ENCODE results near the gene TUBGCP2. TPM values are rescaled to one million over a fixed set of nuclear protein-coding genes. Genes with fewer than 3 reads are reported as not detected.
A peak's percentile ranks its signal among the peaks of the same experiment; 100 is the strongest.

TUBGCP2 gene
- total RNA-seq, 4 donors from 2014 or later = 41.1 to 75.7 (median 43.5) TPM

- no peak overlapping the region for H3K4me3 ChIP-seq (ENCODE audit: low read depth, poor library complexity, severe bottlenecking)
- no peak for DNase-seq (ENCODE audit: low spot score in 2 of 2)
- intact Hi-C loops (cut with DNase I; ENCODE audit: low total_unique reads) = no loop called here
- TF ChIP-seq, protein P1, sequence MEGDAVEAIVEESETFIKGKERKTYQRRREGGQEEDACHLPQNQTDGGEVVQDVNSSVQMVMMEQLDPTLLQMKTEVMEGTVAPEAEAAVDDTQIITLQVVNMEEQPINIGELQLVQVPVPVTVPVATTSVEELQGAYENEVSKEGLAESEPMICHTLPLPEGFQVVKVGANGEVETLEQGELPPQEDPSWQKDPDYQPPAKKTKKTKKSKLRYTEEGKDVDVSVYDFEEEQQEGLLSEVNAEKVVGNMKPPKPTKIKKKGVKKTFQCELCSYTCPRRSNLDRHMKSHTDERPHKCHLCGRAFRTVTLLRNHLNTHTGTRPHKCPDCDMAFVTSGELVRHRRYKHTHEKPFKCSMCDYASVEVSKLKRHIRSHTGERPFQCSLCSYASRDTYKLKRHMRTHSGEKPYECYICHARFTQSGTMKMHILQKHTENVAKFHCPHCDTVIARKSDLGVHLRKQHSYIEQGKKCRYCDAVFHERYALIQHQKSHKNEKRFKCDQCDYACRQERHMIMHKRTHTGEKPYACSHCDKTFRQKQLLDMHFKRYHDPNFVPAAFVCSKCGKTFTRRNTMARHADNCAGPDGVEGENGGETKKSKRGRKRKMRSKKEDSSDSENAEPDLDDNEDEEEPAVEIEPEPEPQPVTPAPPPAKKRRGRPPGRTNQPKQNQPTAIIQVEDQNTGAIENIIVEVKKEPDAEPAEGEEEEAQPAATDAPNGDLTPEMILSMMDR (IDR thresholded peaks at IDR 0.05) = no peak
- no peak for TF ChIP-seq POLR2A (IDR thresholded peaks at IDR 0.05)
- WGBS, 2 donors = 59 to 82% methylated on average over 12 of the region's 12 CpGs
Observed at GRCh38 chr10:133259602-133259989, 49.1 kb downstream of the TUBGCP2 start.

DNA sequence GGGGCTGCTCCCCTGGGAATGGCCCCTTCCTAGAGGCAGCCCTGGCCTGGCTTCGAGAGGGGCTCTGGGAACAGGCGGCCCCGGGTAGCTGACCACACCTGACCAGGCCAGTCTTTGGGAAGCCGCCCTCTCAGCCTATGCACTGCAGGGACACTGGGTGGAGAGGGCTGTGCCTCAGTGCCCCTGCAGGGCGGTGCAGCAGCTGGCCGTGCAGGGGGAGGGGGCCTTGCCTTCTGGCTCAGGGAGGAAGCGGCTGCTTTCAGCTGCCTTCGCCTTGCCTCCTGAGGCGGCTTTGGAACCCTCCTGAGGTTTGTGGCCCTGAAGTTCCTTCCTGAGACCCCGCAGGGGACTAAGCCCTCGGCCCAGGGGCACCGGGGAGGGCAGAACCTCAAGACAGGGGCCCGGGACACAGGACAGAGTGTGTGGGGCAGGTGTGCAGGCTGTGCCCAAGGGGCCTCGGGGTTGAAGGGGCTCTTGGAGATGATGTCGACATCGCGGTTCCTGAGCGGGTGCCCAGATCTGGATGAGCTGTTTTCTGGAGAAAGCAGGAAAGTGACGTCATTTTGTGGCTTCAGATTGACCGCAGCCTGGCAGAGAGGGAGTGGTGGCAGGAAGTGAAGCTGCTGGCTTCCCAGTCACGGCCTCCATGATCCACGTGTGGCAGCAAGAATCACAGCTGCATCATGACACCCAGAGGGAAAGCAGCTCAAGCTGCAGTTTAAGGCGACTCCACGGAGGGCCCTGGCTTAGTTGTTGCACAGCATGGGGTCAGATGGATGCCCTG, 49.7 kb downstream of the TUBGCP2 start:
- no peak overlapping the region for H3K4me3 ChIP-seq (ENCODE audit: low read depth, poor library complexity, severe bottlenecking)
- intact Hi-C loops (cut with DNase I; ENCODE audit: low total_unique reads) = no loop called here

GRCh38 chr10:133258066-133258817, 50.4 kb downstream of the TUBGCP2 start:
- no peak overlapping the region for H3K4me3 ChIP-seq (ENCODE audit: low read depth, poor library complexity, severe bottlenecking)
- TF ChIP-seq, protein P1 (IDR thresholded peaks at IDR 0.05) = no peak
- no peak for TF ChIP-seq POLR2A (IDR thresholded peaks at IDR 0.05)
- WGBS, 2 donors = 33 to 67% methylated on average over 10 to 15 of the region's 21 CpGs
- intact Hi-C loops (cut with DNase I; ENCODE audit: low total_unique reads) = no loop called here
- peak; percentile 64 to 93 for DNase-seq (ENCODE audit: low spot score in 2 of 2)

More for the DNA sequence above, 49.7 kb downstream of the TUBGCP2 start:
- peak; percentile 89 to 97 for DNase-seq (ENCODE audit: low spot score in 2 of 2)
- no peak for TF ChIP-seq POLR2A (IDR thresholded peaks at IDR 0.05)
- TF ChIP-seq, protein P1 (IDR thresholded peaks at IDR 0.05) = no peak
- 14 to 46% methylated on average over 14 to 18 of the region's 24 CpGs for WGBS, 2 donors

DNA sequence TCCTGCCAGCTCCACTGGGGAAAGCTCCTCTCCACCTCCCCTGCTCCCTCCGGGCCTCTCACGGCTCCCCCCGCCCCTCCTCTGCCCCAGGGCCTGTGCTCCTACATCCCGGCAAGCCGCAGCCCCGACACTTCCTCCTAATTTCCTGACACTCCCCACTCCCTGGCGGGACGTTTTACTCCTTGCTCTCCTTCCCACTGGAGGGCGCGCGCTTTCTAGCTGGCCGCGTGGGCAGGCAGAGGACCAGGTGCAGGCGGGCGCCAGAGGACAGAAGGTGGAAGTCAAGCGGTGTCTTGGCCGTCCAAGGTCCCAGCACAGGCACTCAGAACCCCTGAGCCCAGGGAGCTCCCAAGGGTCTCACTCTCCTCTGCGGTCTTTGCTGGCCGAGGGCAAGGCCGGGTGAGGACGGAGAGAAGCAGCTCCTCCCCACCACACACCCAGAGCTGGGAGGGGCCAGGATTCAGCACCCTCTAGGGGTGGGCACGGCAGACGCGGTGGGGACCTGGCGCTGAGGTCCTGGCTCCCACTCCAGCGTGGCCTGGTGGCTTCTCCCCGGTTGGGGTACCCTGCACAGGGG, 51.1 kb downstream of the TUBGCP2 start:
- intact Hi-C loops (cut with DNase I; ENCODE audit: low total_unique reads) = no loop called here
- peak; percentile 60 to 94 for DNase-seq (ENCODE audit: low spot score in 2 of 2)

DNA sequence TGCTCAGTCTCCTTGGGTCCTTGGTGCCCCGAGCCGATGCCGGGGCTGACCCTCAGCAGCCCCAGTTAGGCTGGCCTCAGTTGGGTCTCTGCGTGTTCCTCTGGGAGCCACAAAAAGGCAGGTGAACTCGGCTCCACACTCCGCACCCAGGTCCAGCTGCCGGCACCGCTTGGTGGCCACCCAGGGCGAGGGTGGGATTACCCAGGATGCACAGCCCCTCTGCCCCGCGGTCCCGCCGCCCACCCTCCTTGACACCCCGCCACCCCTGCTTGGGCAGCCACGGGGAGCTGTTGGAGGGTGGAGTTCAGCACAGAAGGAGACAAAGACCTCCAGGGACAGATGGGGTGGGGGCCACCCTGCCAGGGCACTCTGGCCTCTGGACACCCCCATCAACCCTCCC, 53.3 kb downstream of the TUBGCP2 start:
- intact Hi-C loops (cut with DNase I; ENCODE audit: low total_unique reads) = no loop called here
- 88 to 94% methylated on average over 11 to 12 of the region's 15 CpGs for WGBS, 2 donors
- no peak for DNase-seq (ENCODE audit: low spot score in 2 of 2)
- TF ChIP-seq, protein P1 (IDR thresholded peaks at IDR 0.05) = no peak
- no peak for TF ChIP-seq POLR2A (IDR thresholded peaks at IDR 0.05)
- H3K4me3 ChIP-seq (ENCODE audit: low read depth, poor library complexity, severe bottlenecking) = no peak overlapping the region

More for the DNA sequence above, 51.1 kb downstream of the TUBGCP2 start:
- 11 to 12% methylated on average over 20 to 25 of the region's 27 CpGs for WGBS, 2 donors
- H3K4me3 ChIP-seq (ENCODE audit: low read depth, poor library complexity, severe bottlenecking) = no peak overlapping the region
- TF ChIP-seq, protein P1 (IDR thresholded peaks at IDR 0.05) = no peak
- no peak for TF ChIP-seq POLR2A (IDR thresholded peaks at IDR 0.05)
